Lower leg skin (tissue), 3 donors: ENCODE results near the gene IL36G.

Experiments used
- CTCF ChIP-seq, 3 donors: fragments of 450-650 bp; IDR thresholded peaks; one replicate each; pipeline ENCODE4 v1.5.1; 2016; ENCODE audit warnings: antibody characterized with exemption in 3 of 3, mild to moderate bottlenecking in 3 of 3, moderate library complexity in 2 of 3
- POLR2A ChIP-seq, 2 donors: fragments of 450-650 bp; IDR thresholded peaks; one replicate each; pipeline ENCODE4 v1.6.1; 2016 to 2017; ENCODE audit warnings: antibody characterized with exemption in 2 of 2, mild to moderate bottlenecking in 1 of 2, moderate library complexity in 1 of 2

GRCh38 chr2:113028112-113028511 is 50.3 kb downstream of the IL36G start:
- TF ChIP-seq CTCF (IDR thresholded peaks at IDR 0.05) (no peak), POLR2A (IDR thresholded peaks at IDR 0.05) (no peak)
